Loucy (cell line): ENCODE data around the gene ZFPM1.

Source experiments
- H2AFZ ChIP-seq: fragments of 200-600 bp; sonication (generic); 2 replicates; pipeline ENCODE4 v1.6.0; 2016; ENCODE audit warnings: antibody characterized with exemption, mild to moderate bottlenecking, low read length, moderate library complexity
- H3F3A ChIP-seq: fragments of 200-600 bp; 2 replicates; pipeline ENCODE4 v1.6.0; 2016; ENCODE audit warnings: antibody characterized with exemption, low read depth, mild to moderate bottlenecking
- H3K27me3 ChIP-seq: fragments of 200-600 bp; sonication (generic); 2 replicates; pipeline ENCODE4 v1.6.1; 2014; ENCODE audit warnings: low read length, mild to moderate bottlenecking; ENCODE audit not compliant: insufficient read depth, poor library complexity, severe bottlenecking
- H3K36me3 ChIP-seq: fragments of 200-600 bp; sonication (generic); 2 replicates; pipeline ENCODE4 v1.6.1; 2016; ENCODE audit warnings: low read length; ENCODE audit not compliant: insufficient read depth
- H3K4me1 ChIP-seq: fragments of 200-600 bp; sonication (generic); 2 replicates; pipeline ENCODE4 v1.5.1; 2014; ENCODE audit warnings: low read length, mild to moderate bottlenecking; ENCODE audit not compliant: insufficient read depth, poor library complexity, severe bottlenecking
- H3K4me2 ChIP-seq: fragments of 200-600 bp; sonication (generic); 2 replicates; pipeline ENCODE4 v1.6.0; 2014; ENCODE audit warnings: antibody characterized with exemption, low read length, low read depth, mild to moderate bottlenecking; ENCODE audit not compliant: poor library complexity, severe bottlenecking
- H3K4me3 ChIP-seq: fragments of 200-600 bp; sonication (generic); 2 replicates; pipeline ENCODE4 v1.5.1; 2014; ENCODE audit warnings: low read length, mild to moderate bottlenecking, mixed read lengths; ENCODE audit not compliant: poor library complexity, severe bottlenecking
- H3K79me2 ChIP-seq: fragments of 200-600 bp; sonication (generic); 2 replicates; pipeline ENCODE4 v1.6.1; 2014; ENCODE audit warnings: low read length; ENCODE audit not compliant: insufficient read depth
- H3K9ac ChIP-seq: fragments of 200-600 bp; sonication (generic); 2 replicates; pipeline ENCODE4 v1.6.0; 2014; ENCODE audit warnings: mild to moderate bottlenecking, low read depth, low read length, moderate library complexity; ENCODE audit not compliant: poor library complexity, severe bottlenecking
- H3K9me2 ChIP-seq: fragments of 200-600 bp; sonication (generic); replicated peaks from 2 replicates; pipeline ENCODE4 v1.6.1; 2016; ENCODE audit warnings: low read depth, low read length, mixed read lengths
- H3K9me3 ChIP-seq: fragments of 200-600 bp; sonication (generic); 2 replicates; pipeline ENCODE4 v1.6.1; 2014; ENCODE audit warnings: mild to moderate bottlenecking, antibody characterized with exemption, low read length, low read depth; ENCODE audit not compliant: insufficient read depth
- H4K20me1 ChIP-seq: fragments of 200-600 bp; sonication (generic); 2 replicates; pipeline ENCODE4 v1.6.0; 2014; ENCODE audit warnings: antibody characterized with exemption, low read length, mild to moderate bottlenecking; ENCODE audit not compliant: insufficient read depth, poor library complexity, severe bottlenecking
- EZH2phosphoT487 ChIP-seq: fragments of 200-600 bp; IDR thresholded peaks from 2 replicates; pipeline ENCODE4 v1.6.1; 2018; ENCODE audit warnings: antibody characterized with exemption, mild to moderate bottlenecking, moderate library complexity, borderline replicate concordance
- TF ChIP-seq, protein P1 (sequence below): fragments of 200-600 bp; sonication (generic); conservative IDR thresholded peaks from 2 replicates; pipeline ENCODE4 v1.5.1; 2014; ENCODE audit warnings: mild to moderate bottlenecking, antibody characterized with exemption, low read length

The ZFPM1 gene

DNA sequence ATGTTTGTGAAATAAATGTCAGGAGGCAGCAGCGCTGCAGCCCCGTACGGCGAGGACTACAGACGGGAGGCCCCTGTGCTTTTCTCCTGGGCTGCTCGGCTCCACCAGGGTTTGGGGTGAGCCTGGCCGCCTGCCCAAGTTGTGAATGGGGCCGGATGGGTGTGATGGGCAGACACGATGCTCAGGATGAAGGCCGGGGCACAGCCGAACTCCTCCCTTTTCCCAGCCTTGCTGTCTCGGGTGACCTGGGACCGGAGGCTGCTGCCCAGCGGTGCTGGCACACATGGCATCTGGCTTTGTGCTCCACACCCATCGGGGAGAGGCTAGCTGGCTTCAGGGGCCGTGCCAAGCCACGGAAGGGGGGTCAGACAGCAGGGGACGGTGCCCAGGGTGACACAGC is 34.2 kb upstream of the ZFPM1 start:
- no peaks in the 10 kb centered on the region for H4K20me1 ChIP-seq

DNA sequence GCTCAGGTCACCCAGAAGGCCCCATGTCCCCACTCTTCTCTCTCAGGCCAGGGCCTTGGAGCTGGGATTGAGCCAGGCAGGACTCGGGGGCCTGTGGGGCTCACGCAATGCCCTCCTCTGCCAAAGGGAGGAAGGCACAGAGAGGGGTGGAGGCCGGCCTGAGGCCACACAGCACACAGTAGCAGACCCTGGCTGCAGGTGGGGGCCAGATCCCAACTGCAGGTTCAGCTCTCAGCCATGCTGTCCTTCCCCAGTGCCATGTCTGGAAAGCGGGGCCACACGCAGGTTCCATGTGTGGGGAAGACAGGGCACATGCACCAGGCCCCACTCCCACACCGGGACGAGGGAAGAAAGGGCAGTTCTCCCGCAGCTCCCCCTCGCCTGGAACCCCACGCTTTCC is 33.3 kb upstream of the ZFPM1 start:
- H3K9me2 ChIP-seq, result no peaks in the 10 kb centered on the region
- H3K9me3 ChIP-seq, result no peaks in the 10 kb centered on the region
- no peak overlapping the region for H3K4me3 ChIP-seq
- H3K4me1 ChIP-seq, result no peaks in the 10 kb centered on the region
- no peaks in the 10 kb centered on the region for H3K36me3 ChIP-seq
- H4K20me1 ChIP-seq, result no peaks in the 10 kb centered on the region
- H2AFZ ChIP-seq, result no peak overlapping the region
- no peaks in the 10 kb centered on the region for H3F3A ChIP-seq
- no peak overlapping the region for H3K9ac ChIP-seq
- TF ChIP-seq EZH2phosphoT487, result no peak
- TF ChIP-seq, protein P1, sequence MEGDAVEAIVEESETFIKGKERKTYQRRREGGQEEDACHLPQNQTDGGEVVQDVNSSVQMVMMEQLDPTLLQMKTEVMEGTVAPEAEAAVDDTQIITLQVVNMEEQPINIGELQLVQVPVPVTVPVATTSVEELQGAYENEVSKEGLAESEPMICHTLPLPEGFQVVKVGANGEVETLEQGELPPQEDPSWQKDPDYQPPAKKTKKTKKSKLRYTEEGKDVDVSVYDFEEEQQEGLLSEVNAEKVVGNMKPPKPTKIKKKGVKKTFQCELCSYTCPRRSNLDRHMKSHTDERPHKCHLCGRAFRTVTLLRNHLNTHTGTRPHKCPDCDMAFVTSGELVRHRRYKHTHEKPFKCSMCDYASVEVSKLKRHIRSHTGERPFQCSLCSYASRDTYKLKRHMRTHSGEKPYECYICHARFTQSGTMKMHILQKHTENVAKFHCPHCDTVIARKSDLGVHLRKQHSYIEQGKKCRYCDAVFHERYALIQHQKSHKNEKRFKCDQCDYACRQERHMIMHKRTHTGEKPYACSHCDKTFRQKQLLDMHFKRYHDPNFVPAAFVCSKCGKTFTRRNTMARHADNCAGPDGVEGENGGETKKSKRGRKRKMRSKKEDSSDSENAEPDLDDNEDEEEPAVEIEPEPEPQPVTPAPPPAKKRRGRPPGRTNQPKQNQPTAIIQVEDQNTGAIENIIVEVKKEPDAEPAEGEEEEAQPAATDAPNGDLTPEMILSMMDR, result no peak
- no peaks in the 10 kb centered on the region for H3K79me2 ChIP-seq
- H3K27me3 ChIP-seq, result no peaks in the 10 kb centered on the region
- no peak overlapping the region for H3K4me2 ChIP-seq

More for the DNA sequence above, 34.2 kb upstream of the ZFPM1 start:
- no peak overlapping the region for H3K9ac ChIP-seq
- no peak overlapping the region for H3K4me2 ChIP-seq
- TF ChIP-seq, protein P1, result no peak
- no peaks in the 10 kb centered on the region for H3F3A ChIP-seq
- H3K4me1 ChIP-seq, result no peaks in the 10 kb centered on the region
- no peaks in the 10 kb centered on the region for H3K79me2 ChIP-seq
- no peaks in the 10 kb centered on the region for H3K27me3 ChIP-seq
- H3K4me3 ChIP-seq, result no peak overlapping the region
- no peaks in the 10 kb centered on the region for H3K36me3 ChIP-seq
- no peaks in the 10 kb centered on the region for H3K9me2 ChIP-seq
- no peaks in the 10 kb centered on the region for H3K9me3 ChIP-seq
- H2AFZ ChIP-seq, result no peak overlapping the region

DNA sequence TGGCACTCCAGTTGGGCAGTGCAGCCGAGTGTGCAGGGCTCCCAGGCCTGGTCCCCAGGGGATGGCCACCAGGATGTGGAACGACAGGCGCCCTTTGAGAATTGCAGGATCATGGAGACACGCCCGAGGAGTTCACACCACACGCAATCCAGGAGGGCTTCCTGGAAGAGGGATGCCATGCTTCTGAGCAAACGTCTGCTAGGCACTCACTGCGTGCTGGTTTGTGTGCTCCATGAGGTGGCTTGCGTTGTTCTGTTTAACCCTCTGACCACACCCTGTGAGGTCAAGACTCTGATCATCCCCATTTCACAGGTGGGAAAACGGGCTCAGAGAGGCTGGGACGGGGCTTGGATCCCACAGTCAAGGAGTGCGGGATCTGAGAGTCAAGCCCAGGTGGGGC is 32.6 kb upstream of the ZFPM1 start:
- H3K4me3 ChIP-seq, result no peak overlapping the region
- no peaks in the 10 kb centered on the region for H3K9me2 ChIP-seq
- H3K9me3 ChIP-seq, result no peaks in the 10 kb centered on the region
- H3K9ac ChIP-seq, result no peak overlapping the region
- no peaks in the 10 kb centered on the region for H4K20me1 ChIP-seq
- H3F3A ChIP-seq, result no peaks in the 10 kb centered on the region
- no peak overlapping the region for H2AFZ ChIP-seq
- H3K36me3 ChIP-seq, result no peaks in the 10 kb centered on the region
- no peaks in the 10 kb centered on the region for H3K4me1 ChIP-seq
- H3K27me3 ChIP-seq, result no peaks in the 10 kb centered on the region
- no peak overlapping the region for H3K4me2 ChIP-seq
- no peaks in the 10 kb centered on the region for H3K79me2 ChIP-seq
- TF ChIP-seq, protein P1, result no peak
- TF ChIP-seq EZH2phosphoT487, result no peak
